ENCODE results near the gene ABHD6.

GRCh38 chr3:58200121-58200709, 37.4 kb upstream of the ABHD6 start:
- TF ChIP-seq ELF4 (IDR thresholded peaks at IDR 0.05) = no peak
- no peak for TF ChIP-seq ZNF384 (IDR thresholded peaks at IDR 0.05)
- TF ChIP-seq HDGF (IDR thresholded peaks at IDR 0.05; ENCODE audit: borderline replicate concordance) = no peak
- TF ChIP-seq BHLHE40 (IDR thresholded peaks at IDR 0.05; ENCODE audit: borderline replicate concordance) = no peak
- TF ChIP-seq TARDBP (IDR thresholded peaks at IDR 0.05) = no peak
- no peak for TF ChIP-seq PKNOX1 (IDR thresholded peaks at IDR 0.05)
- TF ChIP-seq FOXM1 (IDR thresholded peaks at IDR 0.05; ENCODE audit: borderline replicate concordance) = no peak
- no peak for TF ChIP-seq SP1 (IDR thresholded peaks at IDR 0.05)
- TF ChIP-seq L3MBTL2 (conservative IDR thresholded peaks at IDR 0.05) = no peak
- no peak for TF ChIP-seq LEF1 (IDR thresholded peaks at IDR 0.05; ENCODE audit: borderline replicate concordance)
- TF ChIP-seq FOXA1 (IDR thresholded peaks at IDR 0.05) = no peak
- no peak for TF ChIP-seq SUZ12 (IDR thresholded peaks at IDR 0.05)
- TF ChIP-seq NFRKB (IDR thresholded peaks at IDR 0.05) = no peak
- no peak for TF ChIP-seq FOXK2 (IDR thresholded peaks at IDR 0.05)
